ENCODE results near the gene TREML1.

TREML1 gene

GRCh38 chr6:41177695-41178094 is 23.5 kb upstream of the TREML1 start:
- H3K4me3 ChIP-seq (ENCODE audit: low read depth, low read length): no peak overlapping the region
- TF ChIP-seq CTCF (IDR thresholded peaks at IDR 0.05; ENCODE audit: borderline replicate concordance, insufficient read depth, low read depth, low read length): no peak

- no peak overlapping the region for H3K4me3 ChIP-seq (ENCODE audit: low read depth, low read length)
- no peak for TF ChIP-seq CTCF (IDR thresholded peaks at IDR 0.05; ENCODE audit: borderline replicate concordance, insufficient read depth, low read depth, low read length)
Observed at GRCh38 chr6:41177287-41177686, 23.1 kb upstream of the TREML1 start.

GRCh38 chr6:41176189-41176588 is 22.0 kb upstream of the TREML1 start:
- no peak overlapping the region for H3K4me3 ChIP-seq (ENCODE audit: low read depth, low read length)
- TF ChIP-seq CTCF (IDR thresholded peaks at IDR 0.05; ENCODE audit: borderline replicate concordance, insufficient read depth, low read depth, low read length): no peak

- TF ChIP-seq CTCF (IDR thresholded peaks at IDR 0.05; ENCODE audit: borderline replicate concordance, insufficient read depth, low read depth, low read length): no peak
- H3K4me3 ChIP-seq (ENCODE audit: low read depth, low read length): no peak overlapping the region
Observed at GRCh38 chr6:41175084-41175483, 20.9 kb upstream of the TREML1 start.

GRCh38 chr6:41174610-41175009 is 20.5 kb upstream of the TREML1 start:
- no peak overlapping the region for H3K4me3 ChIP-seq (ENCODE audit: low read depth, low read length)
- no peak for TF ChIP-seq CTCF (IDR thresholded peaks at IDR 0.05; ENCODE audit: borderline replicate concordance, insufficient read depth, low read depth, low read length)

GRCh38 chr6:41171908-41172307 is 17.8 kb upstream of the TREML1 start:
- no peak overlapping the region for H3K4me3 ChIP-seq (ENCODE audit: low read depth, low read length)
- TF ChIP-seq CTCF (IDR thresholded peaks at IDR 0.05; ENCODE audit: borderline replicate concordance, insufficient read depth, low read depth, low read length): no peak

- no peak for TF ChIP-seq CTCF (IDR thresholded peaks at IDR 0.05; ENCODE audit: borderline replicate concordance, insufficient read depth, low read depth, low read length)
- no peak overlapping the region for H3K4me3 ChIP-seq (ENCODE audit: low read depth, low read length)
Observed at GRCh38 chr6:41170547-41171160, 16.5 kb upstream of the TREML1 start.

Data from GM12875 (cell line).